Measurements from ENCODE around the gene YPEL2. TPM values are rescaled to one million over a fixed set of nuclear protein-coding genes. Genes with fewer than 3 reads are reported as not detected.

YPEL2 gene
- total and polyA plus RNA-seq, 2 donors (not counting 1 experiment from before 2014, with no cell fraction given): 20.7 to 51.8 TPM

- H3K27ac ChIP-seq (ENCODE audit: low read length in 2 of 2): no peak overlapping the region
- no peak overlapping the region for H3K4me3 Mint-ChIP-seq
- H3K27me3 ChIP-seq (replicated peaks in 1 of 4; ENCODE audit: control extremely low read depth in 1 of 4, control insufficient read depth in 3 of 4, insufficient read depth in 4 of 4, low read length in 3 of 4): no peaks in the 10 kb centered on the region
- ATAC-seq (ENCODE audit: low read depth) (no peak), DNase-seq (no peak)
- no peaks in the 10 kb centered on the region for H3K79me2 ChIP-seq (ENCODE audit: control insufficient read depth, insufficient read depth, low read length)
- H3K4me1 Mint-ChIP-seq: peaks cover 35% of the 10 kb centered on the region
- WGBS (ENCODE audit: insufficient coverage): 96% methylated on average over 4 of the region's 4 CpGs
- no peak overlapping the region for H3K27ac Mint-ChIP-seq
- POLR2A ChIA-PET: no interaction called here
- intact Hi-C loops (cut with micrococcal nuclease): no loop called here
- H4K20me1 ChIP-seq (ENCODE audit: control insufficient read depth, insufficient read depth, low read length, poor library complexity, severe bottlenecking): no peaks in the 10 kb centered on the region
- H3K9me3 ChIP-seq (ENCODE audit: control extremely low read depth in 1 of 3, control insufficient read depth in 2 of 3, insufficient read depth in 1 of 3, low read length in 2 of 3): peaks cover 4 to 10% (median 7%) of the 10 kb centered on the region in 3 donors
- no peak for TF ChIP-seq CTCF (IDR thresholded peaks at IDR 0.05)
- no peak for TF ChIP-seq EZH2 (IDR thresholded peaks at IDR 0.05; ENCODE audit: borderline replicate concordance, insufficient read depth, low read depth, low read length, poor library complexity, severe bottlenecking)
- H3K9me3 Mint-ChIP-seq (ENCODE audit: insufficient read depth): peaks cover 6% of the 10 kb centered on the region
- peaks cover 34 to 39% of the 10 kb centered on the region in 2 donors for H3K4me1 ChIP-seq (ENCODE audit: control insufficient read depth in 2 of 2, insufficient read depth in 2 of 2, low read length in 2 of 2)
- CTCF ChIA-PET: interaction anchor here (0.6 to 11.0 kb wide), 6 partner anchors 14 to 121 kb away, joined by 3 to 358 read pairs (median 4); partner anchors contain the start of gene YPEL2
- no peak overlapping the region for H3K4me2 ChIP-seq (replicated peaks; ENCODE audit: low read depth, low read length, poor library complexity, severe bottlenecking)
- H3K27me3 Mint-ChIP-seq: no peaks in the 10 kb centered on the region
- H3K4me3 ChIP-seq (ENCODE audit: control extremely low read depth in 1 of 5, extremely low read depth in 1 of 5, insufficient read depth in 1 of 5, low read depth in 2 of 5, low read length in 4 of 5): no peak overlapping the region
- no peak overlapping the region for H3K9ac ChIP-seq (ENCODE audit: low read length)
- no peaks in the 10 kb centered on the region for H3K36me3 ChIP-seq (replicated peaks in 1 of 2; ENCODE audit: control extremely low read depth in 1 of 2, control insufficient read depth in 1 of 2, extremely low read depth in 1 of 2, insufficient read depth in 2 of 2, low read length in 1 of 2)
- H2AFZ ChIP-seq (ENCODE audit: insufficient read depth, low read depth, low read length, poor library complexity, severe bottlenecking): no peak overlapping the region
Measured at GRCh38 chr17:59436900-59437299, 105.4 kb downstream of the YPEL2 start.

GRCh38 chr17:59437791-59438281 is 106.4 kb downstream of the YPEL2 start:
- Mint-ChIP-seq H3K27ac (no peak overlapping the region), H3K4me3 (peak overlapping the region; percentile 39), H3K27me3 (no peaks in the 10 kb centered on the region), H3K9me3 (ENCODE audit: insufficient read depth) (peaks cover under 1% of the 10 kb centered on the region), H3K4me1 (peaks cover 35% of the 10 kb centered on the region)
- Histone ChIP-seq H3K36me3 (replicated peaks in 1 of 2; ENCODE audit: control extremely low read depth in 1 of 2, control insufficient read depth in 1 of 2, extremely low read depth in 1 of 2, insufficient read depth in 2 of 2, low read length in 1 of 2) (no peaks in the 10 kb centered on the region), H3K4me3 (ENCODE audit: control extremely low read depth in 1 of 5, extremely low read depth in 1 of 5, insufficient read depth in 1 of 5, low read depth in 2 of 5, low read length in 4 of 5) (peak overlapping the region in 1 of 5 experiments; percentile 22), H3K79me2 (ENCODE audit: control insufficient read depth, insufficient read depth, low read length) (no peaks in the 10 kb centered on the region), H3K9me3 (ENCODE audit: control extremely low read depth in 1 of 3, control insufficient read depth in 2 of 3, insufficient read depth in 1 of 3, low read length in 2 of 3) (peaks cover 2 to 4% (median 3%) of the 10 kb centered on the region in 3 donors), H3K27me3 (replicated peaks in 1 of 4; ENCODE audit: control extremely low read depth in 1 of 4, control insufficient read depth in 3 of 4, insufficient read depth in 4 of 4, low read length in 3 of 4) (no peaks in the 10 kb centered on the region), H4K20me1 (ENCODE audit: control insufficient read depth, insufficient read depth, low read length, poor library complexity, severe bottlenecking) (no peaks in the 10 kb centered on the region), H2AFZ (ENCODE audit: insufficient read depth, low read depth, low read length, poor library complexity, severe bottlenecking) (peak overlapping the region; percentile 53), H3K27ac (ENCODE audit: low read length in 2 of 2) (no peak overlapping the region), H3K4me1 (ENCODE audit: control insufficient read depth in 2 of 2, insufficient read depth in 2 of 2, low read length in 2 of 2) (peaks cover 34 to 39% of the 10 kb centered on the region in 2 donors), H3K4me2 (replicated peaks; ENCODE audit: low read depth, low read length, poor library complexity, severe bottlenecking) (peak overlapping the region; percentile 65), H3K9ac (ENCODE audit: low read length) (peak overlapping the region; percentile 22)
- intact Hi-C loops (cut with micrococcal nuclease): no loop called here
- ChIA-PET CTCF (interaction anchor here (0.6 to 11.0 kb wide), 11 partner anchors 7 to 122 kb away, joined by 3 to 358 read pairs (median 6); partner anchors contain the start of gene YPEL2), POLR2A (interaction anchor here (0.9 to 1.9 kb wide), 2 partner anchors 105 to 108 kb away, joined by 3 to 9 read pairs; no protein-coding TSS in a partner anchor)
- TF ChIP-seq CTCF (IDR thresholded peaks at IDR 0.05) (no peak), EZH2 (IDR thresholded peaks at IDR 0.05; ENCODE audit: borderline replicate concordance, insufficient read depth, low read depth, low read length, poor library complexity, severe bottlenecking) (no peak)
- ATAC-seq (ENCODE audit: low read depth): peak; percentile 18
- WGBS (ENCODE audit: insufficient coverage): 3% methylated on average over 10 of the region's 12 CpGs
- peak; percentile 64 for DNase-seq

Measured in B cell (primary cell).